Measurements from ENCODE around the gene BACH2. TPM values are rescaled to one million over a fixed set of nuclear protein-coding genes. Genes with fewer than 3 reads are reported as not detected.

The BACH2 gene
- total RNA-seq, 2 donors from 2014 or later: 5.2 to 5.7 TPM

DNA sequence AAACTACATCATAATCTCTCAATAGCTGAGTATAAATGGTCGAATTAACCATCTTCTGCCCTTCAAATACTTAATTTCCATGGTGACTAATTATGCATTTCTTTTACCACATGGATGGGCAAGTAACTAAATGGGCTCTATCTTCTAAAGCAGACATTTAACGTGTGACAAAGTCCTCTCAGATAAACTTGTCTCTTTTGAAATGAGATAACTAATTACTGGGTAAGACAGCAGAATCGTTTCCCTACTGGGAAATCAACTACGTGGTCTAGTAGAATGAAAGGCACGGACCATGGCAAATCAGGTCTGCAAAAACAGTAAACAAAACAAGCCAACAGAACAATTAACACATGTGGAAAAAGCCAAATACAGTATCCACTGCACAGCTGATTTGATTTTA is 137.7 kb downstream of the BACH2 start:
- no peak overlapping the region for H3K4me3 ChIP-seq
- no peaks in the 10 kb centered on the region for H3K27me3 ChIP-seq (replicated peaks; ENCODE audit: insufficient read depth)
- TF ChIP-seq, protein P1, sequence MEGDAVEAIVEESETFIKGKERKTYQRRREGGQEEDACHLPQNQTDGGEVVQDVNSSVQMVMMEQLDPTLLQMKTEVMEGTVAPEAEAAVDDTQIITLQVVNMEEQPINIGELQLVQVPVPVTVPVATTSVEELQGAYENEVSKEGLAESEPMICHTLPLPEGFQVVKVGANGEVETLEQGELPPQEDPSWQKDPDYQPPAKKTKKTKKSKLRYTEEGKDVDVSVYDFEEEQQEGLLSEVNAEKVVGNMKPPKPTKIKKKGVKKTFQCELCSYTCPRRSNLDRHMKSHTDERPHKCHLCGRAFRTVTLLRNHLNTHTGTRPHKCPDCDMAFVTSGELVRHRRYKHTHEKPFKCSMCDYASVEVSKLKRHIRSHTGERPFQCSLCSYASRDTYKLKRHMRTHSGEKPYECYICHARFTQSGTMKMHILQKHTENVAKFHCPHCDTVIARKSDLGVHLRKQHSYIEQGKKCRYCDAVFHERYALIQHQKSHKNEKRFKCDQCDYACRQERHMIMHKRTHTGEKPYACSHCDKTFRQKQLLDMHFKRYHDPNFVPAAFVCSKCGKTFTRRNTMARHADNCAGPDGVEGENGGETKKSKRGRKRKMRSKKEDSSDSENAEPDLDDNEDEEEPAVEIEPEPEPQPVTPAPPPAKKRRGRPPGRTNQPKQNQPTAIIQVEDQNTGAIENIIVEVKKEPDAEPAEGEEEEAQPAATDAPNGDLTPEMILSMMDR (IDR thresholded peaks at IDR 0.05): no peak
- no peak for TF ChIP-seq POLR2AphosphoS5 (IDR thresholded peaks at IDR 0.05)
- no peak for DNase-seq (ENCODE audit: low spot score)
- 69% methylated on average over 5 of the region's 5 CpGs for WGBS
- no peak overlapping the region for H3K27ac ChIP-seq
- H3K9me3 ChIP-seq: no peaks in the 10 kb centered on the region
- intact Hi-C loops (cut with DNase I): no loop called here
- H3K36me3 ChIP-seq: no peaks in the 10 kb centered on the region
- no peaks in the 10 kb centered on the region for H3K4me1 ChIP-seq (replicated peaks)

DNA sequence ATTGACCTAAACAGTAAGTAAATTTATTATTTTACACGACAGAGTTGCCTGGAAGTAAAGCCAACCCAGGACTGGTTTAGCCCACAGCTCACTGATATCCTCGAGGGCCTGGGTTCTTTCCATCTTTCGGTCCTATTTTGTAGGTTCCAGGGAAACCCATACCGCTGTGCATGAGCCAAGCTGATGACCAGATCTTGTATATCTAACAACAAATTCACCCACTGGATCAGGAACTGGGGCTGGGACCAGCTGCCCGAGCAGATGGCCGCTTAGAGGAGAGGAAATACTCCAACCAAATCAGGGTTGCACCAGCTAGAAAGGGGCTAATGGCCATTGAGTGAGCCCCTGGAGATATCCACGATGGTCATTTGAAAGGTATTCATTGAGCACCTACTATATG is 139.2 kb downstream of the BACH2 start:
- Histone ChIP-seq H3K4me1 (replicated peaks) (no peaks in the 10 kb centered on the region), H3K36me3 (no peaks in the 10 kb centered on the region)
- WGBS: 87% methylated on average over 7 of the region's 7 CpGs

DNA sequence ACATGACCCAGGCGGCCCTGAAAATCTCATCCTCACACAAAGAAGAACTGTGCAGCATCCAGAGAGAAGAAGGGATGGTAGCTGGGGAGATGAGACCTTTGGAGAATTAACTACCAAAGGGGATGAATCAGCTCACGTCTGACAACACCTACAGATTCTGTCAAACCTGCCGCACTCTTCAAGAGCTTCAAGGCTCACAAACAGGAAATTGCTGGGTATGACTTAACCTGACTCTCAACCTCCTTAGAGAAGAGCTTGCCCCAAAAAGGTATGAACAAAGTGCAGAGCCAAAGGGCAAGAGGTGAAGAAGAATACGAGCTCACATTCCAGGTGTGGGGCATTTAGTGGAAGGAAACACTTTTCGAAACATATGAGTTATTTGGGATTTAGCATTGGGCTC is 139.8 kb downstream of the BACH2 start:
- Histone ChIP-seq H3K27ac (no peak overlapping the region), H3K36me3 (no peaks in the 10 kb centered on the region), H3K4me3 (no peak overlapping the region), H3K9me3 (no peaks in the 10 kb centered on the region), H3K27me3 (replicated peaks; ENCODE audit: insufficient read depth) (no peaks in the 10 kb centered on the region), H3K4me1 (replicated peaks) (no peaks in the 10 kb centered on the region)
- TF ChIP-seq POLR2A (IDR thresholded peaks at IDR 0.05) (no peak), POLR2AphosphoS5 (IDR thresholded peaks at IDR 0.05) (no peak)
- TF ChIP-seq, protein P1 (IDR thresholded peaks at IDR 0.05): no peak
- no peak for DNase-seq (ENCODE audit: low spot score)
- WGBS: 85% methylated on average over 5 of the region's 5 CpGs
- intact Hi-C loops (cut with DNase I): no loop called here

More for the DNA sequence above, 139.2 kb downstream of the BACH2 start:
- Histone ChIP-seq H3K4me3 (no peak overlapping the region), H3K27ac (no peak overlapping the region), H3K27me3 (replicated peaks; ENCODE audit: insufficient read depth) (no peaks in the 10 kb centered on the region), H3K9me3 (no peaks in the 10 kb centered on the region)
- TF ChIP-seq POLR2A (IDR thresholded peaks at IDR 0.05) (no peak), POLR2AphosphoS5 (IDR thresholded peaks at IDR 0.05) (no peak)
- TF ChIP-seq, protein P1 (IDR thresholded peaks at IDR 0.05): no peak
- intact Hi-C loops (cut with DNase I): no loop called here
- DNase-seq (ENCODE audit: low spot score): no peak

DNA sequence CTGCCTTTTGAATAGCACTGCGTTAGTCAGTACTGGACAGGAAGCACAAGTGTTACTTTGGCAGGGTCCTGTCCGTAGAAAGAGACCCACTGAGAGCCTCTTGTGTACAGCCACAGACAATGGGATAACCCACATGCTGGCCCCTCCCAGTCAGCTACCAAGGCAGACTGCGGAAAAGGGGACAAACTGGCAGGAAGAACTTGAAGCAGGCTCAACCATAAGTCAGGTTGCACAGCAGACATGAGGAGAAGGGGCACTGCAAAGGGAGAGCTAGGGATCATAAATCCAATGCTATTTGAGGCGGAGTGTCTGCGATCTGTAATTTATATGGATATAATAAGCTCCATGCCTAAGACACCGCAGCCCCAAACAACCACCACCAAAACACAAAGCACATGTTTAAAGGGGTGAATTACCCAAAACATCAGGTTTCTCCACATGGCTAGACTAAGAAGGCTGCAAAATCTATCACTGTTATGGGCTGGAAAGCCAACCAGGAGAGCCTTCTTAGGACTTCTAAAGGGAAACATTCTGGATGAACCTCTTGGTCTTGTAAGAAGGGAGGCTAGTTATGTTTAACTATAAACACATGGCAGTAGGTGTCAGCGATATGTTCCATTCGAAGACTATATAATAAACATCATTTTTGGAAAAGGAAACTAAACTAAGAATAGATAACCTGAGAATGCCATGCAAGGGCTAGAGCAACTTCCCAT is 141.7 kb downstream of the BACH2 start:
- H3K4me3 ChIP-seq: no peak overlapping the region
- TF ChIP-seq, protein P1 (IDR thresholded peaks at IDR 0.05): no peak
- TF ChIP-seq POLR2AphosphoS5 (IDR thresholded peaks at IDR 0.05) (no peak), POLR2A (IDR thresholded peaks at IDR 0.05) (no peak)
- no peaks in the 10 kb centered on the region for H3K36me3 ChIP-seq
- no peaks in the 10 kb centered on the region for H3K4me1 ChIP-seq (replicated peaks)
- WGBS: 60% methylated on average over 8 of the region's 8 CpGs
- no peak overlapping the region for H3K27ac ChIP-seq
- H3K27me3 ChIP-seq (replicated peaks; ENCODE audit: insufficient read depth): no peaks in the 10 kb centered on the region
- intact Hi-C loops (cut with DNase I): no loop called here
- no peak for DNase-seq (ENCODE audit: low spot score)
- no peaks in the 10 kb centered on the region for H3K9me3 ChIP-seq
